ENCODE data around the gene ATP6V0B.

Gene ATP6V0B

DNA sequence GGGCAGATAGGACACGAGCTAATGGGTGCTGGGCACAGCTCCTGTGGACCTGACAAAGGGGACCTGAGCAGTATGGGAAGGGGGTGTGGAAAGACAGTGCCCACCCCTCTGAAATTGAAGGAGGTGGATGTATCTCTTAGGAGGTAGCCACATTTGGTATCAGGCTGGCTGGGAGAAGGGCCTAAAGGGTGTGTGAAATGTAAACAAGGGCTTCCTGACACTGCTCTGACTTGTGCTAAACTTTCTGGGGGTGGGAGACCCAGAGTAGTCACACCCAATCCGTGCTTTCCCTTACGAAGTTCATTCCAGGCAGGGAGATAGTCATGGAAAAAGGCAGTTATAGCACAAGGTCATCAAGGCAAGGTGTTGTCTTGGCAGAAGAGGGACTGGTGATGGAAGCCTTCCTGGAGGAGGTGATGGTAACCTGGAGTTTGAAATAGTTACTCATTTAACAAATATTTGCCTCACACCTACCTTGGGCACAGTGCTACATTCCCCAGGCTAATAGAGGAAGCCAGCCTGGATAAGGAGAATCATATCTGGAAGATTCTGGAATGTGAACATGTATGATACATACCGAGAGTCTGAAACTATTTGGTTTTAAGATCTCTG lies 11.3 kb downstream of the ATP6V0B start:
- no peak for DNase-seq

DNA sequence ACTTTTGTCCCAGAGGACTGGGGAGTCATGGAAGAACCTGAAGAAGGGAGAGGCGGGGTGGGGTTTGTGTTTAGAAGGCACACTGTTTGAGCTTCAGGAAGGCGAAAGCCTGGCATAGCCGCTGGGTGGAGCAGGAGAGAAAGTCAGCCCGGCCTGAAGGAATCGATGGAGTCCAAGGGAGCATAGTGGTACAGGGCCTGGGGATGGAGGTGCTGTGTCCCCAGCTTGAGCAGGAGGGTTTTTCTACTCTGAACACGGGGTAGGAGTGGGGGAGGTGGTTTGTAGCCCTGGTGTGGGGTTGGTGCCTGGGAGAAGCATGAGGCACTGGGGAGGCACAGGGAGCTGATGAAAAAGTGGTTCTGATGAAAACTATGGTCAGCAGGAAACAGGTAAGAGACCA lies 12.0 kb downstream of the ATP6V0B start:
- DNase-seq: no peak

DNA sequence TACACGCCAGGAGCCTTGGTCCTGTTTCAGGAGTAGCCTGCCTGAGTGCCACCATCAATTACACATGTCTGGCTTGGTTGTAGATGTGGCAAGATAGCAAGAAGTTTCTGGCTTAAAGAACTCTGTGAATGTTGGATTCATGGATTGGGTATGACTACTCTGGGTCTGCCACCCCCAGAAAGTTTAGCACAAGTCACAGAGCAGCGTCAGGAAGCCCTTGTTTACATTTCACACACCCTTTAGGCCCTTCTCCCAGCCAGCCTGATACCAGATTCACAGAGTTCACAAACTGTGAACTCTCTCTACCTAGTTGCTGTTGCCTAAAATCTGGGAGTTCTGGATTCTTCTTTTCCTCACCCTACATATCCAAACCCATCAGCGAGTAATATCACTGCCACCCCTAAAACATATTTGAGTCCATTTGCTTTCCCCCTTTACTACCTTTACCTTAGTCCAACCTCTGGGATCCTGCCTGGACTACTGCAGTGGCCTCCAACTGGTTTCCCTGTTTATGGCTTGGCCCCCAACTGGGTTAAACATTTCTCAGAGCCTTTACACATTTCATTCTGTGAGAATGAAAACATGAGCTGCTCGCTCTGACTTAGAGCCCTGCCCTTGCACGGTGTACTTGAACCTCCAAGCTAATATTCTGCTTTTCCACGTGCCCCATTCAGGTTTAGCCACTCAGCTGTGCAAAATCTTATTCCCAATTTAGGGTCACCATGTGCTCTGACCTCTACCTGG lies 12.6 kb downstream of the ATP6V0B start:
- DNase-seq: no peak

DNA sequence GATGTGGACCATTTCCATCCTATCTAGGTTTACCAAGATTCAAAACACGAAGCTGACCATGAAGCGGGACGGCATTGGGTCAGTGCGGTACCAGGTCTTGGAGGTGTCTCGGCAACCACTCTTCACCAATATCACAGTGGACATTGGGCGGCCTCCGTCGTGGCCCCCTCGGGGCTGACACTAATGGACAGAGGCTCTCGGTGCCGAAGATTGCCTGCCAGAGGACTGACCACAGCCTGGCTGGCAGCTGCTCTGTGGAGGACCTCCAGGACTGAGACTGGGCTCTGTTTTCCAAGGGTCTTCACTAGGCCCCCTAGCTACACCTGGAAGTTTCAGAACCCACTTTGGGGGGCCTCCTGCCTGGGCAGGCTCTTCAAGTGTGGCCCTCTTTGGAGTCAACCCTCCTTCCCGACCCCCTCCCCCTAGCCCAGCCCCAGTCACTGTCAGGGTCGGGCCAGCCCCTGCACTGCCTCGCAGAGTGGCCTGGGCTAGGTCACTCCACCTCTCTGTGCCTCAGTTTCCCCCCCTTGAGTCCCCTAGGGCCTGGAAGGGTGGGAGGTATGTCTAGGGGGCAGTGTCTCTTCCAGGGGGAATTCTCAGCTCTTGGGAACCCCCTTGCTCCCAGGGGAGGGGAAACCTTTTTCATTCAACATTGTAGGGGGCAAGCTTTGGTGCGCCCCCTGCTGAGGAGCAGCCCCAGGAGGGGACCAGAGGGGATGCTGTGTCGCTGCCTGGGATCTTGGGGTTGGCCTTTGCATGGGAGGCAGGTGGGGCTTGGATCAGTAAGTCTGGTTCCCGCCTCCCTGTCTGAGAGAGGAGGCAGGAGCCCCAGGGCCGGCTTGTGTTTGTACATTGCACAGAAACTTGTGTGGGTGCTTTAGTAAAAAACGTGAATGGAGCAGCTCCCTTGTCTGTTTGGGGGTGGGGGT lies 15.8 kb downstream of the ATP6V0B start:
- DNase-seq: no peak

DNA sequence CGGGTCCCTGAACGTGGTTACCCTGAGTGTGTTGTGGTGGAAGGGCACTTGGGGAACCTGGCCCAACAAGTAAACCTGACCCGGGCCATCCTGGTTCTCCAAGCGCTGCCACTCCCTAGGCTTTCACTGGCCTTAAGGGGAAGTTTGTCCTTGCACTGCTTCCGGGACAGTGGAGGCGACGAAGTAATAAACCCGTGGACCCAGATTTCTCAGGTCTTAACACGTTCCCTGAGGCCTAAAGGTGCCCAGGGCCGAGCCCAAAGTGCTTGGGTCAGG lies 16.4 kb downstream of the ATP6V0B start:
- no peak for DNase-seq

DNA sequence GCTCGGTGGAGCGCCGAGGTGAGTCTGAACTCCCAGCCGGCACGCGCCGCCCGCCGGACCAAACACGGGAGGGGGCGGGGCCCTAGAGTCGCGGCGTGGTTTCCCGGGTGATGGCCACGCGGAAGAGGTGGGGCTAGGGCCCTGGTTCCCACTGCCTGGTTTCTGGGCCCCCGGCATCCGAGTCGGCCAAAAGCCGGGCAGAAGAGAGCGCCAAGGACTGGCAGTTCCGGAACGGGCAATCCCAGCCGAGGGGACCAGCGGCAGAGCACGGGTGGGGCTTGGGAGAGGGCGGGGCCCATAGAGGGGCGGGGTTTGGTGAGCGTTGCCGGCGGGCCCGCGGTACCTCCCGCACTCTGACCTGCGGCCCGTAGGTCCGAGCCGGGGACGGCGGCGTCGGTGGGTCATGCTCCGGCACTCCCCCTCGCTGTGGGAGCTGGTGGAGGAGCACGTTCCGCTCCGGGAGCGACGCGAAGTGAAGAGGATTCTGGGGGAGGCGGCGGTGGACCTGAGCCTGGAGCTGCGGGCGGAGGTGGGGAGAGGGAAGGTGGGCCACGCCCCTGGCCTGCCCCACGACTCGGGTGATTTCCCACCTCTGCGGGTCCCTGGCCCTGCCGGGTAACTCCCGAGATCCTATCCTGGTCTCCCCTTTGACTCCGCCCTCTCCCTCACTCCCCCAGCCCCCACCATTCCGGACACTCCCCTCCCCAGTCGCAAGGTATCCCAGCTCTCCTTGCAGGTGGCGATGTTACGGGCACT lies 16.9 kb downstream of the ATP6V0B start, which contains the start of gene CCDC24:
CCDC24 (plus strand) TSS at position 124 of the 756 bp plus-strand sequence; CDS start at position 404, 280 bp downstream.
- DNase-seq: peak in 1 of 2 experiments; percentile 13

DNA sequence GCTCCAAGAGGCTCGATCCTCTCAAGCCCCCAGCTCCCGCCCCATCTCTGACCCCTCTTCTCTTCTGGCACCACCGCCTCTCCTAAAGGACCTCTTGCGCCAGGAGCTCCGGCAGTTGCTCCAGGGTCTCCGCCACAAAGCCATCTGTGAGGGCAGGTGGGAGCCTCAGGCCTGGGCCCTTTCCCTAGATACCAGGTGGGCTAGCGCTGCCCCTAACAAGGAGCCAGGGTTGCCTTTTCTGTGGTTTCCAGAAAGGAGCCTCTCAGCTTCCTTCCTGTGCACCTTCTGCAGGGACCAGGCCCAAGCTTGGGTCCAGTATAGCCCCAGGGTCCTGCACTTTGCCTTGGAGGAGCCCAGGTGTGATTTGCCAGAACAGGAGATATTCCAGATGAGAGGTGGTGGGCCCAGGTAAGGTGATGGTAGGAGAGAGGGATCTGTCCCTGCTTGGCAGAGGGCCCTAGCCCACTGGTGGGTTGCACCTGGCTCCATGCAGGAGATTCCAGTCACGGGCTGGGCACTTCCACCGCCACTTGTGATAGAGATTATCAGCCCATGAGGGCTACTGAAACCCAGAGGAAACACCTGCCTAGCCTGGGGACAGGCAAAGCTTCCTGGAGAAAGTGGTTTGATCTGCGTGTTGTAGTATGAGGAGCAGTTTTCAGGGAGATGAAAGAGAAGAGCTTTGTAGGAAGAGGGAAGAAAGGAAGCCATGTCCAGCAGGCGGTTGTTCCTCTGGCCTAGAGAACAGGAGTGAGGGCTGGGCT lies 17.7 kb downstream of the ATP6V0B start:
- no peak for DNase-seq

DNA sequence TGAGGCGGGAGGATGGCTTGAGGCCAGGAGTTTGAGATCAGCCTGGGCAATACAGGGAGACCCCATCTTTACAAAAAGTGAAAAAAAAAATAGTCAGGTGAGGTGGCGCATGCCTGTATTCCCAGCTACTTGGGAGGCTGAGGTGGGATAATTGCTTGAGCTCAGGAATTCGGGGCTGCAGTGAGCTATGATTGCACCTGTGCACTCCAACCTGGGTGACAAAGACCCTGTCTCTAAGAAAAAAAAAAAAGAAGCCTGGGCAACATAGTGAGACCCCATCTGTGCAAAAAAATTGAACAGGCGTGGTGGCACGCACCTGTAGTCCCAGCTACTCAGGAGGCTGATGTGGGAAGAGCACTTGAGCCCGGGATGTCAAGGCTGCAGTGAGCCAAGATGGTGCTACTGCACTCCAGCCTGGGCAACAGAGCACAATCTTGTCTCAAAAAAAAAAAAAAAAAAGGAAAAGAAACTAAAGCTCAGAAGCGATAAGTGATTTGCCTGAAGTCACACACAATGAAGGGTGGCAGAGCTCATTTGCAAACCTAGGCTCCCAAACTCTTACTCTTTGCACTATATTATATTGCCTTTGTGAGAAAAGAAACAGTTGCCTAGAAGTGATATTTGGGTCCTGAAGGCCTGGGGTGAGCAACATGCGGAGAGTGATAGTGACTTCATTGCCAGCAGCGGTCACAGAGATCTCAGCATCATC lies 18.6 kb downstream of the ATP6V0B start:
- DNase-seq: no peak

DNA sequence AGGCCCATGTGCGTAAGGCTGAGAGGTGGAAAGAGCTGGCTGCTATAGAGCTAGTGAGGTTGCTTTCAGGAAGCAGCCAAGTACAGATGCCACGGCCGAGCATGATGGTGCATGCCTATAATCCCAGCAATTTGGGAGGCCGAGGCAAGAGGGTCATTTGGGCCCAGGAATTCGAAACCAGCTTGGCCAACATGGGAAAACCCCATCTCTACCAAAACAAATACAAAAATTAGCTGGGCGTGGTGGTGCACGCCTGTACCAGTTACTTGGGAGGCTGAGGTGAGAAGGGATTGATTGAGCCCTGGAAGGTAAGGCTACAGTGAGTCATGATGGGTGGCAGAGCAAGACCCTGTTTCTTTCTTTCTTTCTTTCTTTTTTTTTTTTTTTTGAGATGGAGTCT lies 19.3 kb downstream of the ATP6V0B start:
- no peak for DNase-seq

DNA sequence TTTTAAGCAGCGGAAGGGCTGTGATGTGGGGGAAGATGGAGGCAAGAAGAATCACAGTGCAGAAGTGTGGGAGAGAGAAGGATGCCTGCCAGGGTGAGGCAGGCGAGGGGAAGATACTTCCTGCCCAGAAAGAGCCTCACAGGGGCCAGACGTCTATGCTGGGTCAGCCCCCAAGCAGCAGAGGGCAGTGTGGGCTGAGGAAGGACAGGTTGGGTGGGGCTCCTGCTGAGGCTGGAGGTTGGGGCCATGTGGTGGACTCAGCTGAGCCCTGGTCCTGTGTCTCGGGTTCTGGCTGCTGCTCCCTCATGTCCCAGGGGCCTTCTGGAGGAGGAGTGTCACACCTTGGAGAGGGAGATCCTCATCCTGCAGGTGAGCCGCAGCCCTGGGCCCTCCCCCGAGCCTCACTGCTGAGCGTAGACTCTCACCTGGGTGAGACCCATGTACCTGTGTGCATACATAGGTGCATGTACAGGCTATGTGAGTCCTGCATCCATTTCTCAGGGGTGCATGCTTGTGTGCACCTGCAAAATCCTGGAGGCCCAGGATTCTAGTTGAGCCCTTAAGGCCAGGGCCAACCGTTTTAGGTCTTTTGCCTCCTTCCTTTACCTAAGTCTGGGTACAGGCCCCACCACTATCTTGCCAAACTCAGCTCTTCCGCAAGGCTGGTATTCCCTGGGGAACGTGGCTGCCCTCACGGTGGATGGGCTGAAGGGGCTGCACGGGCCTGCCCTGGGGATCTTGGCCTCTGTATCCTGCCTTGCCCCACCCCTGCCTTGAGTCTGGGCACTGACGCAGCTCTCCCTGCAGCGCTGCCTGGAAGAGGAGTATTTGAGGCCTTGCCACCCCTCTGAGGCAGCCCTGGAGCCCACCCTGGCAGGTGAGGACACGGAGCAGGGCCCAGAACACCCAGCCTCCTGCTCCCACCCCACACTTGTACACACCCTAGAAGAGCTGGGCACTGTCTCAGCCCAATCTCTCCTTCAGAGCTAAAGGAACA lies 20.3 kb downstream of the ATP6V0B start:
- no peak for DNase-seq

DNA sequence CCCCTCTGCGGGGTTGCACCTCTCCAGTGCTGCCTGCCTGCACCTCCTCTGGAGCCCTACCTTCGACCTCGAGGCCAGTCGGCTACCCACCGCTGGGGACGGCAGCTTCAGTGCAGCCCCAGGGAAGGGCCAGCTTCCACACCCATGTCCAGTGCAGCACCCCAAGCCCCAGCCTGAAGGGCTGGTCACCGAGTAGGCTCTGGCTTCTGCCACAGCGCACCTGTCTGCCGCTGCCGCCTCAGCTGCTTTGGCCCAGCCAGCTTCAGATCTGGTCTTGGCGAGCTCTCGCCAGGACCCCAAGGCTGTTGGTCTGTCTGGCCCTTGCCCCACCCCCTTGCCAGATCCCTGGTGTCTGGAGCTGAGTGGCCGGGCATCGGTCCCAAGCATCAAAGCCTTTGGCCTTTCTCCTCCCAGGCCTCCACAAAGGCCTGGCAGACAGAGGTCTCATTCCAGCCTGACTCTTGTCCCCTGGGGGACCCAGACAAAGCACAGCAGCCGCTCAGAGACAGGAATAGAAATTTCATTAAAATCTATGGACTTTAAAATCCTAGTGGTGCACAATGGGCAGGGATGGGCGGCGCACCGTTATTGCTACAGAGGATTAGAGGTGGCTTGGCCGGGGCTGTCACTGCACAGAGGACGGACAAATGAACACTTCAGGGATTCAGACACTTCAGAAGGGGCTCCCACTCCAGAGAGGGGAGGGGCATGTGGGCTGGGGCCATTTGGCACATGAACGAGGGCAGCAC lies 21.4 kb downstream of the ATP6V0B start:
- DNase-seq: no peak

DNA sequence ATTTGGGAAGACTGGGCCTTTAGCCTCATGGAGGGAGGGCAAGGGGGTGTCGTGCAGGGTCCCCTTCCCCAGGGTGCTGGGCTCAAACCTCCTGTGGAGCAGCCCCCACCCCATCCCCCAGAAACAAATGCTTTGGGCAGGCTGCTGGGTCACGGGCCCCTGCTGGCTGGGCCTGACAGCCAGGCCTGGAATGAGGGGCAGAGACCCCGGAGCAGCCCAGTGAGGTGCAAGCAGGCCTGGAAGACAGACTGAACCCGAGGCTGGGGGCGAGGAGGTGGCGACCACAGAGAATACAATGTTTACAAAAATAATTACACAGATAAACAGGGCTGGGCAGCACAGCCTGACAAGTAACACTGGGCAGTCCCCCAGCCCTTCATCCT lies 22.0 kb downstream of the ATP6V0B start:
- DNase-seq: no peak

DNA sequence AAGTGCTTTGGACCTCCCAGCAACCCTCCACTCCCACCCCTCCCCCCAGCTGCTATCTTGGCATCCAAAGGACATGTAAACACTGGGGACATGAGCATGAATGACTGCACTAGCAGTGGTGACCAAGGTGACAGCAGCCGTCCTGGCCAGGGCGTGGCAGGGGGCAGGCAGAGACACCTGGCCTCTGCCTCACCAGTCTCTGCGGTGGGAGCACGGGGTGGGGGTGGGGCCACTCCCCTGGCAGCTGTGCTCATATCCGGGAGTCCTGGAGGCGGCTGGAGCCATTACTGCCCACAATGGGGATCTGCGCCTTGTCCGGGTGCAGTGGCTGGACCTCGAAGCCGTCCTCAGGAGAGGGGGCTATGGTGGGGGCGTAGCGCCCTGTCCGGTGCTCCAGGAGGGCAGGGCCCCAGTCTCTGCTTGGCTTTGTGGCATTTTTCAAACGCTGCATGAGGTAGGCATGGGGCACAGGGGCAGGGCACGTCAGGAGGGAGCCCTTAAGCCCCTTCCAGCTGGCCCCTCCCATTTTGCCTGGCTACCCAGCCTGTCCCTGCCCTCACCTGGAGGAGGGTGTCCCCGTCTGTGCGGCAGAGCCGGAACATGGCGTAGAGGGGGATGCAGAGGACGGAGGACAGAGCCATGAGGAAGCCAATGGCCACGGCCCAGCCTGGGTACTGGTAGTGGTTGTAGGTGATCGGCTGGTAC lies 22.7 kb downstream of the ATP6V0B start:
- no peak for DNase-seq

DNA sequence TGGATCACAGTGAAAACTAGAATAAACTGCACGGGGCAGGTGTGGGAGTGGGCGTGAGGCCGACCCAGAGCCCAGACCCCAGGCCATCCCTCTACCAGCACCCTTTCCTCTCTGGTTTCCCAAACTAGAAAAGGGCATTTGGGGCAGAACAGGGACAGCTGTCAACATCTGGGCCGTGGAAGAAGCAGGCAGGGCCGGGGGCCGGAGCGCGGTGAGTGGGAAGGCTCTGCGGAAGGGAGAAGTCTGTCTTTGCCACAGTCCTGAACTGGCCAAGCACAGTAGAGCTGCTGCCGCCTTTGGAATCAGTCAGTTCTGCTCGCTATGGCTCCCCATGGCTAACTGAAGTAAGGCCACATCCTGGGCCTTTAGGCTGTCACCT lies 23.2 kb downstream of the ATP6V0B start:
- no peak for DNase-seq

DNA sequence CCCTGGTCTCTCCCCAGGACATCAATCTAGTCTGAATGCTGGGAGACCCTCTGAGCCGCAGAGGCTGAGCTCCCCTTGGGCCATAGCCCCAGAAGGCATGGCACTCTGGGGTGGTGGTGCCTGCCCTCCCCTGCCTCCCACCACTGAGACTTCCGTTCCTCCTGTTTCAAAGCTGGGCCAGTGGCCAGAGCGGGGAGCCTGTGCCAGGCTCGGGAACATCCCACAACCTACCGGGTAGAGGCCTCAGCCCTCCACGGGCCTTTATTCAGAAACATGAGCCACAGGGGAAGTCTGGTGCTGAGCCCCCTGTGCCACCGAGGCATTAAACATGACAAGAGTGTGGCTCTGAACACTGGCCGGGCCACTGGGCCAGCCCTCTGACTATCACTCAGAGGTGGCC lies 24.7 kb downstream of the ATP6V0B start:
- DNase-seq: no peak

DNA sequence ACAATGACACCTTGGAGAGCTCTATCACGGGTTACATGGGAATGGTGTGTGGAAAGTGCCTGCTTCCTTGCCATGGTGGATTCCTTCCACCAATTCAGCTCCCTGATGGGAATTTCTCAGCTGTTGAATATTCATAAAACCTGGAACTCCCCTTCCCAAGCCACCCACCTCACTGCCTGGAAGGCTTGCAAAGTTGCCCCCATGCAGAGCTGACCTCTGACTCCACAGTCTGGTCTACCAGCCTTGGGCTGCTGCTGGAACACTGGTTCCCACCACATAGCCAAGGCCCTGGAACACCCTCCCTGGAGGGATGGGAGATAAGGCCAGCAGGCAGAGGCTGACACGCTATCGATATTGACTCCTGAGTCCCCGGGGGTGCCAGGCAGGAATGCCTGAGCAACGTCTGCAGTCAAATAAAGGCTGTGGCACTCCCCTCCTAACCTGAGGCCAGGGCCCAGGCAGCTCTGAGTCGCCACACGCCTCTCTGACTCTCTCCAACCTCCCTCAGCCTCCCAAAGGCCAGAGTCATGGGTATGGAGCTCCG lies 25.4 kb downstream of the ATP6V0B start:
- no peak for DNase-seq

DNA sequence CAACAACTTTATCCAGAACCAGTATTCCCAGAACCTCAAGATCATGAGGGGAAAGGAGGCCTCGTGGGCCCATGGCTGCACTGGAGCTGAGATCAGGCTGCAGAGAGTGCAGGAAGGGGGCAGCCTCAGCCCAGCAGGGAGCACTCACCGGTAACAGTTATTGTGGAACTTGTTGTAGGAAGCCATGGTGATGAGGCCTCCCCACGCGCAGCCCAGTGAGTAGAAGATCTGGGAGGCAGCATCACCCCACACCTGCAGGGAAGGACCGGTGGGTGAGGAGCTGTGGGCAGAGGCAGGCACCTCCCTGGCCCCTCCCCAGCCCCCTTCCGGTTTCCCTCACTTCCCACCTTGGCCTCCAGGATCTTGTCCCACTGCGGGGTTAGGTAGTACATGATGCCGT lies 27.4 kb downstream of the ATP6V0B start:
- no peak for DNase-seq

DNA sequence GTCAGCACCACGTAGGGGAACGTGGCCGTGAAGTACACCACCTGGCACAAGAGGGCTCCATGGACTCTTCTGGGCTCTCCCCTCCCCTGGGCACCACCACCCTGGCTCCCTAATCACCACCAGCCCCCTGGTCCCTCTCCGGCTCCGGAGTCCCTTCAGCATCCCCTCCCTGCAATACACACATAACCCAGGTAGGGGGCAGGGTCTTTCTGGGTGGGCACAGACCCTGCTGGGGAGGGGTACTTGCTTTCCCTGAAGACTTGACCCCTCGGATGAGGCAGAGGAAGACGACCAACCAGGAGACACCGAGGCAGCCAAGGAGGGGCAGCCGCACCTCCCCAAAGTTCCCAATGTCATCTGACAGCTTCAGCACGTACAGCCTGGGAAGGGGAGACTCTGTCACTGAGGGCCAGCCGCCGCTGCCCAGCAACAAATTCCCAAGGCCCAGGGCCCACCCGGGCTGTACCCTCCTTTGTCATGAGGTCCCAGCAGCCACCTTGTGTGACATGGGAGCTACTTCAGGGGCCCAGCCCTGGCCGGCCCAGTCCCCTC lies 27.9 kb downstream of the ATP6V0B start:
- DNase-seq: no peak
